DMS114 treated with DMSO at 0.1 percent for 48 hours (cell line): Measurements from ENCODE around the gene MLPH.

Source experiments
- DNase-seq: peaks from one replicate; lab custom pipeline; 2025; ENCODE audit not compliant: unreplicated experiment; lab: John Stamatoyannopoulos, UW

MLPH gene

GRCh38 chr2:237539681-237540080, 52.6 kb downstream of the MLPH start:
- no peak for DNase-seq

DNA sequence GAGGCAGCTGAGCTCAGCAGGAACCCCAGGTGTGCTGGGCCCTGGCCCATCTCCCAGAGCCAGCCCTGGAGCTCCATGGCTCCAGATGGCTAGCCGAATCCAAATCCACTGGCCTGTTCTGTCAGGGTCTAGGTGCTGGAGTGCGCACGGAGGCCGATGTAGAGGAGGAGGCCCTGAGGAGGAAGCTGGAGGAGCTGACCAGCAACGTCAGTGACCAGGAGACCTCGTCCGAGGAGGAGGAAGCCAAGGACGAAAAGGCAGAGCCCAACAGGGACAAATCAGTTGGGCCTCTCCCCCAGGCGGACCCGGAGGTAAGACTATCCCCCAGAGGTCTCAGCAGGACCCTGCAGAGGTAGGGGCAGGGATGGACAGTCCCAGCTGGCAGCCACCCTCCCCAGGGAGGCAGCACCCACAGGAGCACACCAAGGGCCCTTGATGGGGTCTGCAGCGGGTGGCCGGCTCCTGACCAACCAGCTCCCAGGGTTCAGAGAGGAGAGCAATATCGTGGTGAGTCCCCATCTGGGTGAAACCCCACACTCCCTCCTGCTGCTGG, 53.2 kb downstream of the MLPH start:
- no peak for DNase-seq

GRCh38 chr2:237540823-237541222, 53.8 kb downstream of the MLPH start:
- DNase-seq = no peak

DNA sequence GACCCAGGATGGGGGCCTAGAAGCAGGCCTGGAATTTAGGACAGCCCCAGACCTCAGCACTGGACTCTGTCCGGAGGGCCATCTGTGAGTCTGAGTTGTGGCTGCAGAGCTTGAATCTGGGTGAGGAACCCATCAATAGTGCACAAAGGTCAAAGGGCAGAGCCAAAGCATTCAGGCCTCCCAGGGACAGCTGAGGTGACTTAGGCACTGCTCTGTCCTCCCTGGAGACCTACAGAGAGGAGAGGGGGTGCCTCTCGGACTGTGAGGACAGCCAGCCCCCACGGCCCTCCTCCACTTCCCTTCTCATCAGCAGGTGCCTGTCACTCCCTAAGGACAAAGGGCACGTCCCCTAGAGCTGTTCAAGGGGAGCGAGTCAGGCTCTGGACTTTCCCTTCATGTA, 54.2 kb downstream of the MLPH start:
- DNase-seq = no peak

DNA sequence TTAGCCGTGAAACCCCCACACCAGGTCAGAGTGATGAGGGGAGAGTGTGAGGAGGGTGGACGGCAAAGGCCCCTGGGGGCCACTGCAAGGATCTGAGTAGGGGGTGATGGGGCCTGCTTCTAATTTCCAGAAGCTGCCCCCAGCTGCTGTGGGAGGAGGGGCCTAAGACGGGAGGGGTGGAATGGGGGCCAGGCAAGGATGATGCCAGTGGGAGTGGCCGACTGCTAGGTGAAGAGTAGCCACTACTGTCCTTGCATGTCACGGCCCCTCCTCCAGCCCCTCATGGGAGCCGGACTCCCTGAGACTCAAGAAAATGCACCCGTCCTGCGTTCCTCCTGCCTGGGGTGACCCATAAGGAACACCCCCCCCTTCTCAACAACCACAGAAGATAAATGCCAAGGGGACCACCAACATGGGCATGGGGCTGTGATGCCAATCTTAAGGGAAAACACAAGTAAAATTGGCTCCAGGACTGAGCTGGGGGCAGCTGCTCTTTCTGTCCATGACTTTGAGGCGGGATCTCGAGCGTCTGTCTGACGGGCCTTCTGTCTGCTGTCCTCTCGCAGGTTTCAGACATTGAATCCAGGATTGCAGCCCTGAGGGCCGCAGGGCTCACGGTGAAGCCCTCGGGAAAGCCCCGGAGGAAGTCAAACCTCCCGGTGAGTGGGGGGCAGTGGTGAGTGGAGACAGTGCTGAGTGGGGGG, 55.1 kb downstream of the MLPH start:
- no peak for DNase-seq

DNA sequence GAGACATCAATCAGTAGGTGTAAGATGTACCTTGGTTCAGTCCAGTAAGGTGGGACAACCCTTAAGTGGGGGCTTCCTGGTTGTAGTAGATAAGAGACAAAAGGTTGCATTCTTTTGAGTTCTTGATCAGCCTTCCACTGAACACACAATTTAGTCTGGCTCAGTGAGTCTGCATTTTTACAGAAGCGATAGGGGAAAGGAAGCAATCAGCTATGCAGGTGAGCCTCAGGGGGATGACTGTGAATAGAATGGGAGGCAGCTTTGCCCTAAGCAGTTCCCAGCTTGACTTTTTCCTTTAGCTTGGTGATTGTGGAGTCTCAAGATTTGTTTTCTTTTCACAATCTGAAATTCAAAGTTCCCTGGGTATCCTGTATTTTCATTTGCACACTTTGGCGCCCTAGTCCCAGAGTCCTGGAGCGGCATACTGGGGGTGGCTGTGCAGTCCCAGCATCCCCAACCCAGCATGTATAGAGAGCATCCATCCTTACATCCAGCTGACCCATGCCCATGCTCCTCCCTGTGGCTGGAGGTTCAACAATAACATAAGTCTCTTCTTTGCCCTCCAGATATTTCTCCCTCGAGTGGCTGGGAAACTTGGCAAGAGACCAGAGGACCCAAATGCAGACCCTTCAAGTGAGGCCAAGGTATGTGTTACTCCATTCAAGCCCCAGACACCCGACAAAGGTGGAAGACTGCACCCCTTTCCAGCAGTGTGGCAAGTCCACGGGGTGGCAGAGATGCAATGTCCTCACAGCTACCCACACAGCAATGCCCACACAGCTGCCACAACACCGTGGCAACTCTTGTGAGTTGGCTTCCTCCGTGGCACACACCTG, 59.2 kb downstream of the MLPH start:
- no peak for DNase-seq

- no peak for DNase-seq
Measured at GRCh38 chr2:237546876-237547395, 59.9 kb downstream of the MLPH start.

- no peak for DNase-seq
Measured at GRCh38 chr2:237547841-237548416, 60.9 kb downstream of the MLPH start.

DNA sequence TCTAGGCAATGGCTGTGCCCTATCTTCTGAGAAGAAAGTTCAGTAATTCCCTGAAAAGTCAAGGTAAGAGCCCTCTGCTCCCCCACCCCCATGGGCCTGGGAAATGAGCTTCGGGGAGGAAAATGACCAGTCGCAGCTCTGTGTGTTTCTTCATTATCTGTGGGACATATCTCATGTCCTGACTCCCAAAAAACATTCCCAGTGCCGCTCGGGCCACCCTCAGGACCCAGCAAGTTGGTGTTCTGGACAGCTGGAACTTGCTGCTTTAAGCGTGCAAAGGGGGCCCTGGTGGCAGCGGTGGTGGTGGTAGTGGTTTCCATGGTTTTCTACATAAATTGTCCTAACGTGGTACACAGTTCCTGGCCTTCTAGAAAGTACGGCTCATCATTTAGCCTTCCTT, 62.2 kb downstream of the MLPH start:
- DNase-seq = no peak

- no peak for DNase-seq
Measured at GRCh38 chr2:237549643-237550415, 62.8 kb downstream of the MLPH start.

- no peak for DNase-seq
Measured at GRCh38 chr2:237551071-237551574, 64.1 kb downstream of the MLPH start.

- DNase-seq = no peak
Measured at GRCh38 chr2:237552908-237553307, 65.9 kb downstream of the MLPH start.

DNA sequence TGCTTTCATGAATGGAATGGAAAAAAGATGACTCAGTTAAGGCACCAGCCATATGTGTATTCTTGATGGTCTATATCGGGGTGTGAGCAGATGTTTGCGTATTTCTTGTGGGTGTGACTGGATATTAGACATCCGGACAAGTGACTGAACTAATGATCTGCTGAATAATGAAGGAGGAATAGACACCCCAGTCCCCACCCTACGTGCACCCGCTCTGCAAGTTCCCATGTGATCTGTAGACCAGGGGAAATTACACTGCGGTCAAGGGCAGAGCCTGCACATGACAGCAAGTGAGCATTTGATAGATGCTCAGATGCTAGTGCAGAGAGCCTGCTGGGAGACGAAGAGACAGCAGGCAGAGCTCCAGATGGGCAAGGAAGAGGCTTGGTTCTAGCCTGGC, 66.9 kb downstream of the MLPH start:
- no peak for DNase-seq

DNA sequence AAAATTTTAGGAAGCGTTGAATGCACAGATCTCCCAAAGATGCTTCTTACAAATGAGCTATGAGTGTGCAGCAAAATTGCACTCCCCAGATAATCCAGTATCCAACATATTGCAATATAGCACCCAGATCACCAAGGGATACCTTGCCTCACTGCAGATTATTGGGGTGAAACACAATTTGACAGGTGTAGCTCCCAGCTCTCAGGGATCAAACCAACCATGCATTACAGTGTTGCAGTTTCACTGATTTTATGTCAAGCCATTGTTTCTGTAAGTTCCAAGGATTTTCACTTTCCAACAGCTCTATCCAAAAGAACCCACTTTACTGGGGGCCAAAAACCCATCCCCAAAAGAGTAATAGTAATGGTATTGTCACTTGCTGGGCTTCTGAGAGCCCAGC, 68.5 kb downstream of the MLPH start:
- no peak for DNase-seq

GRCh38 chr2:237556773-237557632, 70.0 kb downstream of the MLPH start:
- DNase-seq = no peak

- no peak for DNase-seq
Measured at GRCh38 chr2:237557633-237558015, 70.6 kb downstream of the MLPH start.

- no peak for DNase-seq
Measured at GRCh38 chr2:237558961-237559641, 72.0 kb downstream of the MLPH start.

DNA sequence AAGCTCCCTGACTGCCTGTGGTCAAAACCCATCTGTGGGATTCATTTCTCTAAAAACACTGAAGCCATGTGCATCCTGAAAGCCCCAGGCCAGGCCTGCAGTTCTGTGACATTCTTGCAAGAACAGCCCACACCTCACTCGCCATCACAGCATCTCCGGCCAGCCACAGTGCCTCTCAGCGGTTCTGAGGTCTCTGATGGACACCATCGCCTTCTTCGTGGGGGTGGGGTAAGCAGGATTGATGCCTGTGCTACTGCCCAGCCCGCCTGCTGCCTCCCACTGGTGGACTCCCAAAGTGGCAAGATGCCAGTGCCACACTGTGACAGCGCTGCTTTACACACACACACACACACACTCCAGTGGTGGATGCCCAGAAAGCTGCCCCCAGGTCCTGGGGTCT, 74.2 kb downstream of the MLPH start:
- no peak for DNase-seq

GRCh38 chr2:237563816-237564215, 76.8 kb downstream of the MLPH start:
- DNase-seq = no peak
